KOPT-K1 (cell line): Measurements from ENCODE around the gene FGF22.

ENCODE experiments used
- H3K27ac ChIP-seq: fragments of 200-600 bp; sonication (generic); 2 replicates; pipeline ENCODE4 v1.5.1; 2016; ENCODE audit warnings: antibody characterized with exemption, mild to moderate bottlenecking, low read depth, low read length; ENCODE audit not compliant: poor library complexity, severe bottlenecking
- H3K36me3 ChIP-seq: fragments of 200-600 bp; sonication (generic); 2 replicates; pipeline ENCODE4 v1.5.1; 2017; ENCODE audit warnings: antibody characterized with exemption, mild to moderate bottlenecking, low read length, moderate library complexity; ENCODE audit not compliant: insufficient read depth
- H3K9me3 ChIP-seq: fragments of 200-600 bp; sonication (generic); 2 replicates; pipeline ENCODE4 v1.5.1; 2017; ENCODE audit warnings: antibody characterized with exemption, low read length, mild to moderate bottlenecking; ENCODE audit not compliant: insufficient read depth, poor library complexity, severe bottlenecking

Gene FGF22

DNA sequence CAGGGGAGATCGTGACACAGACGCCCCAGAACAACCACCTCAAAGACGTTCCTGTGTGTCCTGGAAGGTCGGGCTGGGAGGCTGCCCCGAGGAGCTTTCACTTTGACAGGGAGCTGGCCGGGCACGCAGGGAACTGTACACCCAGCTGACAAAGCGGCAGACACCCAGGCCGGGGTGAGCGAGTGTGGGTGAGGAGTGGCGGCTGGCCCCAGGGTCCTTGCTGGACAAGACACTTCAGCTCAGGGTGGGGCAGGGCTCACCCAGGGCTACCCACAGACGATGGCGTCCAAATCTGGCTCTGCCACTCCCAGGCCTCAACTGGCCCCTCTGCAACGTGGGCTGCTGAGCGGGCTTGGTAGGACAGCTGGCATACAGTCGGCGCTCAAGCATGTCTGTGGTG is 2.0 kb downstream of the FGF22 start:
- no peaks in the 10 kb centered on the region for H3K9me3 ChIP-seq
- no peak overlapping the region for H3K27ac ChIP-seq
- peaks cover 33% of the 10 kb centered on the region for H3K36me3 ChIP-seq

DNA sequence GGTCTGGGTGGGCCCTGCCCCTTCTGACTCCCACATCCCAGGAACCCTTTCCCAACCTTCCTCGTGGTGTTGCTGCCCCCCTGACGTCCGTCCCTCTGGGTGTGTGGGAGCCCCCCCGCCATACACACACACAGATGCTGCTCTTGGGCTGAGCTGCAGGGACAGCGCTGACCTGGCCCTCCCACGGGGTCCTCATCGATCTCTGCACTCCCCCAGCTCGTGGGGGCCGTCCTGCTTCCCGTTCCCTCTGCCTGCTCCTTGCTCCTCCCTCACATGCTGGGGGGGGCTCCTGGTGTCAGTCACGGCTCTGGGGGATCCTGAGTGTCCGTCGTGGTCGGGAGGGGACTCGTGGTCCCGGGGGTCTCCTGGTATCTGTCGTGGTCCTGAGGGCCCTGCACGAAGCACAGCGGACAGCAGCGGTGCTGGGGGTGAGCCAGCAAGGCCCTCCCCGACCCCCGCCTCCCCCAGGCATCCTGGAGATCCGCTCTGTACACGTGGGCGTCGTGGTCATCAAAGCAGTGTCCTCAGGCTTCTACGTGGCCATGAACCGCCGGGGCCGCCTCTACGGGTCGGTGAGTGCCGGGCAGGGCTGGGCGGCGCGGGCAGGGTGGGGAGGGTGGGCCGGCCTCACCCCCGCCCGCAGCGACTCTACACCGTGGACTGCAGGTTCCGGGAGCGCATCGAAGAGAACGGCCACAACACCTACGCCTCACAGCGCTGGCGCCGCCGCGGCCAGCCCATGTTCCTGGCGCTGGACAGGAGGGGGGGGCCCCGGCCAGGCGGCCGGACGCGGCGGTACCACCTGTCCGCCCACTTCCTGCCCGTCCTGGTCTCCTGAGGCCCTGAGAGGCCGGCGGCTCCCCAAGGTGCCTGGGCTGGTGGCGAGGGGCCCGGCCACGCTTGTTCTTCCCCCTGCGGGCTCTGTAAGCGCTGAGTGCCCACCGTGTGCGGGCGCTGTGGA is 3.4 kb downstream of the FGF22 start:
- Histone ChIP-seq H3K9me3 (no peaks in the 10 kb centered on the region), H3K36me3 (peaks cover 46% of the 10 kb centered on the region), H3K27ac (no peak overlapping the region)

DNA sequence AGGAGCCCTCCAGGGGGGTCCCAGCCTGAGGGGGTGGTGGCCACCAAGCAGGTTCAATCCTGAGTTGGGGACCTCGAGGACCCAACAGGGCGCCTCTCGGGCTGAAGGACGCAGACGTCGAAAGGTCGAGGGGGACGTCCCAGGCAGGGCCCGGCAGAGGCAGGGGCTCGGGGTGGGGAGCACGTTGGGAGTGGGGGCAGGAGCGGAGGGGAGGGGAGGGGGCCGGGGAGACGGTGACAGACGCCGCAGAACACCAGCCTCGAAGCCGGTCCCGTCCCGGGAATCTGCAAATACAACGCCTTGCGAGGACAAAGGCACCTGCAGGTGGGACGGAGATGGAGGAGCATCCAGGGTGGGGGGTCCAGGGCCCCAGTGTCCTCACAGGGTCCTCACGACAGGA is 4.1 kb downstream of the FGF22 start:
- Histone ChIP-seq H3K36me3 (peaks cover 53% of the 10 kb centered on the region), H3K9me3 (no peaks in the 10 kb centered on the region), H3K27ac (no peak overlapping the region)

DNA sequence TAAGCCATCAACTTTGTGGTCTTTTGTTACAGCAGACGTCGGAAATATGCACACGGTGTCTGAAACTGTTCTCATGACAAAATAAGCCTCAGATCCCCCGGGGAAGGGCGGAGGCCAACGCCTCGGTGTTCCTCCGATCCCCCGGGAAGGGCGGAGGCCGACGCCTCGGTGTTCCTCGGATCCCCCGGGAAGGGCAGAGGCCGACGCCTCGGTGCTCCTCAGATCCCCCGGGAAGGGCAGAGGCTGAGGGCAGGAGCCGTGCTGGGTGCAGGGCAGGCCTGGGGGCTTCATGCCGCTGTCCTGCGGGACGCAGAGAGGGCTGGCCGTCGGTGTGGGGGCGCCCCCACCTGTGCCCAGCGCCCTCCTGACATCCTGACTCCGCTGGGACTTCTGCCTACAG is 4.7 kb downstream of the FGF22 start:
- H3K9me3 ChIP-seq, result no peaks in the 10 kb centered on the region
- peaks cover 59% of the 10 kb centered on the region for H3K36me3 ChIP-seq
- H3K27ac ChIP-seq, result no peak overlapping the region

DNA sequence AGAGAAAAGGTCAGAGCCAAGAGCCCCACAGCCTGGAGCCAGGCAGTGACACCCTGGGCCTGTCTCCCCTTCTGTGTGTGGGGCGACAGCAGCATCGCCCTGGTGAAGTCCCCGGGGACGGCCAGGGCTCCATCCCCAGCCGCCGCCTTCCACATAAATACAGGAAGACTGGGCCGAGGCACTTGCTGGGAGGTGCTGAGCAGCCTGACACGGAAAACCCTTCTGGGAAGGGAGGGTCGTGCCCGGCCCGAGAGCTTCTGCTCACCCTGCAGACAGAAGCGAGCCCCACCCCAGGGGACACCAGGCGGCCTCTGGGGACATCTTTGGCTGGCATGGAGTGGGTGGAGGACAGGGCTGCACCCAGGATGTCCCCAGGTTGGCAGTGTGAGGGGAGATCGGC is 5.1 kb downstream of the FGF22 start:
- H3K27ac ChIP-seq, result no peak overlapping the region
- H3K9me3 ChIP-seq, result no peaks in the 10 kb centered on the region
- peaks cover 64% of the 10 kb centered on the region for H3K36me3 ChIP-seq

DNA sequence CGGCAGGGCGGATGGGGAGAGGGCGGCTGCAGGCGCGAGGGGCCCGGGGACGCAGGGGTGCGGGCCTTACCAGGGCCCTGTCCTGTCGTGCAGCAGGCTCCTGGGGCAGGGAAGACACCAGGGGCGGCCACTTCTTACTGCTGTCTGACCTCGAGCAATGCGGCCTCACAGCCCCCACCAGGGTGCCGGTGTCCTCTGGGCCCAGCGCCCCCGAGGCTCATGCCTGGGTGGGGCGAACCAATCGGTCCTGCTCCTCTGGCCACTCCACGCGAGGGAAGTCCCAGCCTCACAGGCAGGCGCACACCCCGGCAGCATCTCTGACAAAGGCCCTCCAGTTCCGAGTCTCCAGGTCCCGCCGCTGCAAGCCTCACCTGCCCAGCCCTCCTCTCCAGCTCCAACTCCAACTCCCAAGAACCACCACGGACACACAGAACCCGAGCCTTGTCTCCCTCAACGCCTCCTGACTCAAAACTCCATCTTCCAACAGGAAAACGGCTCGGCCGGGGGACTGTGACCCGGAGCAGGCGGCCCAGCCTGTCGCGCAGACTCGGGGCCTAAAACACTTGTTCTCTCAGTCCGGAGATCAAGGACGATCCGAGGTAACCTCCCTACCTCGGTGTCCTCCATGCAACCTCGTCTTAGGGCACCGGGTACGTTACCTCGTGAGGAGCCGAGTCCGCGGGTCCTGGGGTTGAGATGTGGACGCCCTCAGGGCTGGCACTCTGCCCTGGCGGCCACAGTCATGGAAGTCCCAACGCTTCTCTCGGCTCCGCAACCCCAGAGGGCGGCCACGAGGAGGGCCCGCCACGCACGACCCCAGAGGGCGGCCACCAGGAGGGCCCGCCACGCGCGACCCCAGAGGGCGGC is 6.5 kb downstream of the FGF22 start:
- no peaks in the 10 kb centered on the region for H3K9me3 ChIP-seq
- H3K36me3 ChIP-seq, result peaks cover 77% of the 10 kb centered on the region
- H3K27ac ChIP-seq, result no peak overlapping the region

DNA sequence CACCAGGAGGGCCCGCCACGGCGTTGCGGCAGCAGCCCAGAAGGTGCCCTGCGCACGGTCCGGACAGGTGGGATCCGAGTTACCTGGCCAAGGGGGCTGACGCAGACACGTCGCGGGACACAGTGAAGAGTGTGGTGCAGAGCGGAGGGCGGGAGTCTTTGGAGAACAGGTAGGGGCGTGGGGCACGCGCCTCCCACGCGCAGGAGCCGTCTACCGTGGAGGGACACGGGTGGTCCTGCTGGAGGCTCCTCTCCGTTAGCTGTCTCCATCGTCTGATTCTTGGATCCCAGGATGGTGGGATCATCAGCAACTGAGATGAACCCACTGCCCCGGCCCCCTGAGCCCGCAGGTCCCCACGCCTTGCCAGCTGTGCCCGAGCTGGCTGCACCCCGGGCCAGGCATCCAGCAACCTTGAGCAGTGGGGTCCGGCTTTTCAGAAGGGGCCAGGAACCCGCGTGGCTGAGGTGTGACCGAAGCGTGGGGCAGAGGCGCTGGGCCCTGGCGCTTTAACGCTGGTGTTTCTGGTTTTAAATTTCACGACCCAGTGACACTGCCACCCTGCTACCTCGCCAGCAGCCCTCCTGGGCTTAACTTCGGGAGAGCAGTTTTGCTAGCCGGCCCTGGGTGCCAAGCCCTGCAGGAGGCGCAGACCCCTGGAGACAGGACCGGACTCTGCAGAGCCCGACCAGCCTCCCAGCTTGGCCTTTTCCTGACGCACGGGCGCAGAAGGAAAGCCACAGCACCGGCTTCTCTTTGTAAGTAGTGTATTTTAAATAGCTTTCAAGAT is 7.3 kb downstream of the FGF22 start:
- peaks cover 85% of the 10 kb centered on the region for H3K36me3 ChIP-seq

DNA sequence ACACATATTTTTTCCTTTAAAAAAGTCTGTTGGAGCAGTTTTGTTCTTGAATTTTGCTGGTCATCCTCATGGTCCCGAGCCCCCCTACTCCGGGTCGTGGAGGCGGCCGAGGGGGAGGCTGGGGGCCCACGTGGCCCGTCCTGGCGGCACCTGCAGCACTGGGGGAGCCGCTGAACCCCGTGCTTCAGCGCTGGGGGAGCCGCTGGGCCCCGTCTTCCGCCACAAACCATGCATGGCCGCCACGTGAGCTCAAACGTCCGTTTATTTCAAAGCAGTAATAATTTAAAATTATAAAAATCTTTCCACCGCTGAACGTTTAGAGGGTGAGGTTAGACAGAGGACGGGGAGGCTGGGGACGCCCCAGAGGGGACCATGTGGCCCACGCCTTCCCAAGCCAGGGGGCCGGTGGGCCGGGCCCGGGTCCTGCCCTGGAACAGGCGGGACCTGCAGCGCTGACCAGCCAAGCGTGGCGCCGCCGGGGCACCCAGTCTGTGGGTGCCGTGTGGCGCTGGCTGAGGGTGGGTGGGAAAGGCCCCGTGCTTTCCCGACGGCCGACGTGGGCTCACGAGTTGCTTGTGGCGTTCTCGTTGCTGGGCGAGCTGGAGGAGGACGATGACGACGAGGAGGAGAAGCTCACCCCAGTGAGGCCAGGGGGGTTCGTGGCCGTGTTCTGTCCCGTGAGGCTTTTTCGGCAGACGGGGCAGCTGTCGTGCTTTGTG is 8.0 kb downstream of the FGF22 start:
- H3K27ac ChIP-seq, result no peak overlapping the region
- no peaks in the 10 kb centered on the region for H3K9me3 ChIP-seq
- peaks cover 91% of the 10 kb centered on the region for H3K36me3 ChIP-seq

More for the DNA sequence above, 7.3 kb downstream of the FGF22 start:
- no peaks in the 10 kb centered on the region for H3K9me3 ChIP-seq
- H3K27ac ChIP-seq, result no peak overlapping the region

DNA sequence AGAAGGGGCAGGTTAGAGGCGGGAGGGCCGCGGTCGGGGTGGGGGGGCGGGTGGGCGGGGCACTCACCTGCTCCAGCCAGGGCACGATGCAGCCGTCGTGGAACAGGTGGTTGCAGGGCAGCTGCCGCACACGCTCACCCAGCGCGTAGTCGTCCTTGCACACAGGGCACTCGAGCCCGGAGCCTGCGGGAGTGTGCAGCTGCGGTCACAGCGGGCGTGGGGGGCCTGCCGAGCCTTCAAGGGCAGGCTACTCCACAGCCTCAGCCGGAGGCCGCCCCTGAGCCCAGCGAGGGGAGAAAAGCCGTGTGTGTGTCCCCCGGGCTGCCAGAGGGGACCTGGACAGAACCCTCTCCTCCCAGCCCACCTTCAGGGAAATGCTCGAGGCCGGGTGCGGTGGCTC is 8.6 kb downstream of the FGF22 start:
- Histone ChIP-seq H3K9me3 (no peaks in the 10 kb centered on the region), H3K27ac (no peak overlapping the region), H3K36me3 (peaks cover 93% of the 10 kb centered on the region)

DNA sequence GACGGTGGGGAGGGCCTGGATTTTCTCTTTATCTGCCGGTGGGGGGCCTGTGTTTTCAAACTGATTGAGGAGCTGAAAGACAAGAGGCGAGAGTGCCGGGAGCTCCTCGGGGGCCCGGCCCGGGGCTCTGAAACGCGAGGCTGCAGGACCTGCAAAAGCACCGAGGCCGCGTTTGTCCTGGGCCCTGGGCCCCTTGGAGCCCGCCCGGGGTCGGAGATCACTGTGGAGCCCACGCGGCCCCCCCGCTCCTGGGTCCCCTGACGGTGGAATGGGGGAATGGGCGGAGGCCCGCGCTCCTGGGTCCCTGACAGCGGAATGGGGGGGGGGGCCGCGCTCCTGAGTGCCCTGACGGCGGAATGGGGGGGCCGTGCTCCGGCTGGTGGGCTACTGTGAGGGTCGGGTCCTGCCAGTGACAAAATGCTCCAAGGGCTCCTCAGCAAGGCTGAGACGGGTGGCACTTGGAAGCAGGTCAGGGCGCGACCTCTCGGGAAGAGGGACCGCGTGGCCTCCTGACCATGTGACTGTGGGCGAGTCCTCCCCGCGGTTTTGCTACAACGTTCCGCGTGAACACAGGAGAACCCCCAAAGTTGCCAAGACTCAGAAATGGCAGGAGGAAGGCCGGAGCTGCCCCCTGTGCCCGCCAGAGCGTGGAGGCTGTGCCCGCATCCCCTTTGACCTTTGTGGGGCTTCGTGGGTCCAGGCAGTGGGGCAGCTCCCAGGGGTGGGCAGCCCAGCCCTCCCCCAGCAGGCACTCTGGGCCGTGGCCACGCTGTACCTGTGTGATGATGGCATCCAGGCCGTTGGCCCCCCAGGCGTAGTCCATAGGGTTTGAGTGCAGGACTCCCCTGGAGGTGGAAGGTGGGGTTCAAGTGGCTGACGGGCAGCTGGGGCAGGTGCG is 9.5 kb downstream of the FGF22 start:
- Histone ChIP-seq H3K36me3 (peaks cover 98% of the 10 kb centered on the region), H3K27ac (no peak overlapping the region), H3K9me3 (no peaks in the 10 kb centered on the region)

DNA sequence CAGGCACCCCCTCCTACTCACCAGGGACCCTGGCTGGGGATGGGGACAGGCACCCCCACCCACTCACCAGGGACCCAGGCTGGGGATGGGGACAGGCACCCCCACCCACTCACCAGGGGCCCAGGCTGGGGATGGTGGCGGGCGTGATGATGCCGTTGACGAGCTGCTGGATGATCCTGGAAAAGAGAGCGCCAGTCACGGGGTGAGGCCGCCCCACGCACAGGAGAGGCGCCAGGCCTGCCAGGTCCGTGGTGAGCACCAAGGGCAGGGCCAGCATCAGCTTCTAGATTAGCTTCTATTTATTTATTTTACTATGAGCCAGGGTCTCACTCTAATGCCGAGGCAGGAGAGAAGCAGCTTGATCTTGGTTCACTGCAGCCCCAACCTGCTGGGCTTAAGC is 10.4 kb downstream of the FGF22 start:
- Histone ChIP-seq H3K9me3 (no peaks in the 10 kb centered on the region), H3K27ac (no peak overlapping the region), H3K36me3 (peaks cover 97% of the 10 kb centered on the region)

DNA sequence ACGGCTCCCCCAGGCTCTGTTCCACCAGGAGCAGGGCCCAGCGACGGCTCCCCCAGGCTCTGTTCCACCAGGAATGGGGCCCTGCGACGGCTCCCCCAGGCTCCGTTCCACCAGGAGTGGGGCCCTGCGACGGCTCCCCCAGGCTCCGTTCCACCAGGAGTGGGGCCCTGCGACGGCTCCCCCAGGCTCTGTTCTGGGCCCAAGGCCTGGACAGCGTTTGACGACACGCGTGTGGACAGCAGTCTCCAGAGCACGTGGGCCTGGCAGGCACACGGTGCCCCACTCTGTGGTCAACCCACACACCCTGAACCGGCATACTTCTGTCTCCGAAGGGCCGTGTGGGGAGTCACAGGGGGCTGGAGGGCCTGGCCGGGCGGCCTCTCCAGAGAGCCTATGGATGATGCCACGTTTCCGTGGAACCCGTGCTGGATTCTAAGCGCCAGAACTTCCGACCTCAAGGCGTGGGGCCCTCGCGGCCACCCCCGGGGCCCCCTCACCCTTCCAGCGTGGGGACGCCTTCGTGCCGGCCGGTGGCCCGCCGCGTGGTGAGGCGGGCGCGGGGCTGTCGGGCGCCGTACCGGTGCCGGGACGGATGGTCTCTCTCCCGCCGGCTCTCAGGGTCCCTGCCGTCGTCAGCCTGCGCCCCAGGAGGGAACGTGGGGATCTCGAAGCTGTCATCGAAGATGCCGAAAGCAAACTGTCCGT is 11.6 kb downstream of the FGF22 start:
- Histone ChIP-seq H3K36me3 (peaks cover 99% of the 10 kb centered on the region), H3K9me3 (no peaks in the 10 kb centered on the region), H3K27ac (no peak overlapping the region)

DNA sequence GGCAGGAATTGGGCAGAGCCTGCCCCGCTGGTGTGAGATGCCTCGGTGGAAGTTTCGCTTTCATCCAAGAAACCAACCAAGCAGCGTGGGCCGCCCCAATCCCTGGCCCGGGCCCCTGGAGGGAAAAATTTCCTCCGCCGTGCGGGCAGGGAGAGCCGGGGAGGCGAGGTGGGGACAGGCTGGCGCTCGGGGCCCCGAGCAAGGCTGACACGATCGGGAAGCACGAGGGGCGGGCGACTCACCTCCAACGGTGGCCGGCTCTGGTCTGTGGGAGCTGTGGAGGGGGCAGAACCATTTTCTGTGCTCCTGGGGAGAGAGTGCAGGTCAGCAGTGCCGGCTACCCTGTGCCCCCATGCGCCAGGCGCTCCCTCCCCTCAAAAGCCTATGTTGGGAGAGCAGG is 12.3 kb downstream of the FGF22 start:
- Histone ChIP-seq H3K9me3 (no peaks in the 10 kb centered on the region), H3K27ac (no peak overlapping the region), H3K36me3 (peaks cover 98% of the 10 kb centered on the region)
